DOHH2 (cell line): Measurements from ENCODE around the gene MTF1.

Experiments
- EZH2phosphoT487 ChIP-seq: fragments of 200-600 bp; sonication (generic); IDR thresholded peaks from 2 replicates; pipeline ENCODE4 v1.6.1; 2017; ENCODE audit warnings: borderline replicate concordance, mild to moderate bottlenecking, antibody characterized with exemption, low read length, moderate library complexity, mixed read lengths
- TF ChIP-seq, protein P1 (sequence below): fragments of 200-600 bp; sonication (generic); IDR thresholded peaks from one replicate; pipeline ENCODE4 v1.5.1; 2014; ENCODE audit warnings: antibody characterized with exemption, mild to moderate bottlenecking, low read depth, low read length; ENCODE audit not compliant: poor library complexity, severe bottlenecking

DNA sequence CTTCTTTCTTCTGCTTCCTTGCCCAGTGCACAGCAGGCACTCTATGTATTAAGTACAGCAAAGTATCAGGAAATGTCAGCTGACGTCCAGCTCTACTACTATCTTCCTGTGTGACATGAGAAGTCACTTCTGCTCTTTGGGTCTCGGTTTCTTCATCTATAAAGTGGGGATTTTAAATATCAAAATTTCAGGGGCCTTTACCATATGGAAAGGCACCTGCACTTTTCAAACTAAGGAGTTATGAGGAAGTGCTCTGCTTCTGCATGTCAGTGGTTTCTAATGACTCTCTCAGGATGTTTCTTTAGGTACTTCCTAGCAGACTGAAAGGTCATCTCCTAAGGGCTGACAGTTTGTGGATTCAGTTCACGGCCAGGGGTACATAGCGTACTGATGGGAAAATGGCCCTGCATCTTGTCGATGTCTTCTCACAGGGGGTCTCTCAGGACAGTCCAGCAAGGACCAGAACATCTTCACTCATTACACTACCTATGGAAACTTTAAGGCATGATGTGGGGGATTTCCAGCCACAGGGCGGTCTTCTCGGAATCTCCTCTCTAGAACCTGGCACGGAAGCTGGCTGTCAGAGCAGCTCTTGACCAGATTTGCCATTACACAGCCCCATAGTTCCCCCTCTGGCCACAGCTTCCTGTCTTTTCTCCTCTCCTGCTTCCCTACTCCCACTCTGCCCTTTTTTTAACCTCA is 42.0 kb upstream of the MTF1 start:
- TF ChIP-seq, protein P1, sequence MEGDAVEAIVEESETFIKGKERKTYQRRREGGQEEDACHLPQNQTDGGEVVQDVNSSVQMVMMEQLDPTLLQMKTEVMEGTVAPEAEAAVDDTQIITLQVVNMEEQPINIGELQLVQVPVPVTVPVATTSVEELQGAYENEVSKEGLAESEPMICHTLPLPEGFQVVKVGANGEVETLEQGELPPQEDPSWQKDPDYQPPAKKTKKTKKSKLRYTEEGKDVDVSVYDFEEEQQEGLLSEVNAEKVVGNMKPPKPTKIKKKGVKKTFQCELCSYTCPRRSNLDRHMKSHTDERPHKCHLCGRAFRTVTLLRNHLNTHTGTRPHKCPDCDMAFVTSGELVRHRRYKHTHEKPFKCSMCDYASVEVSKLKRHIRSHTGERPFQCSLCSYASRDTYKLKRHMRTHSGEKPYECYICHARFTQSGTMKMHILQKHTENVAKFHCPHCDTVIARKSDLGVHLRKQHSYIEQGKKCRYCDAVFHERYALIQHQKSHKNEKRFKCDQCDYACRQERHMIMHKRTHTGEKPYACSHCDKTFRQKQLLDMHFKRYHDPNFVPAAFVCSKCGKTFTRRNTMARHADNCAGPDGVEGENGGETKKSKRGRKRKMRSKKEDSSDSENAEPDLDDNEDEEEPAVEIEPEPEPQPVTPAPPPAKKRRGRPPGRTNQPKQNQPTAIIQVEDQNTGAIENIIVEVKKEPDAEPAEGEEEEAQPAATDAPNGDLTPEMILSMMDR: no peak
- no peak for TF ChIP-seq EZH2phosphoT487
